Parathyroid adenoma (tissue), 2 donors: ENCODE data around the gene MCOLN2.
A peak's percentile ranks its signal among the peaks of the same experiment; 100 is the strongest.

Source experiments
- H2AFZ ChIP-seq: fragments of 300-600 bp; sonication (generic); one replicate; pipeline ENCODE4 v1.7.0; 2017; ENCODE audit warnings: antibody characterized with exemption, mild to moderate bottlenecking
- H3K27ac ChIP-seq: fragments of 300-600 bp; sonication (generic); one replicate; pipeline ENCODE4 v1.7.0; 2017
- H3K27me3 ChIP-seq: fragments of 300-600 bp; sonication (generic); one replicate; pipeline ENCODE4 v1.7.0; 2017; ENCODE audit warnings: low read length; ENCODE audit not compliant: control insufficient read depth, insufficient read depth
- H3K36me3 ChIP-seq: fragments of 300-600 bp; sonication (generic); one replicate; pipeline ENCODE4 v1.7.0; 2017; ENCODE audit warnings: low read length; ENCODE audit not compliant: control insufficient read depth, insufficient read depth
- H3K4me1 ChIP-seq: fragments of 300-600 bp; sonication (generic); one replicate; pipeline ENCODE4 v1.7.0; 2017; ENCODE audit warnings: control low read depth
- H3K4me2 ChIP-seq: fragments of 300-600 bp; sonication (generic); one replicate; pipeline ENCODE4 v1.7.0; 2017; ENCODE audit warnings: low read length
- H3K4me3 ChIP-seq: fragments of 300-600 bp; sonication (generic); one replicate; pipeline ENCODE4 v1.7.0; 2017; ENCODE audit warnings: low read depth, low read length
- H3K79me2 ChIP-seq: fragments of 300-600 bp; sonication (generic); one replicate; pipeline ENCODE4 v1.7.0; 2017; ENCODE audit warnings: control low read depth
- H3K9ac ChIP-seq: fragments of 300-600 bp; sonication (generic); one replicate; pipeline ENCODE4 v1.7.0; 2017; ENCODE audit warnings: mild to moderate bottlenecking
- H3K9me3 ChIP-seq: fragments of 300-600 bp; sonication (generic); one replicate; pipeline ENCODE4 v1.7.0; 2017; ENCODE audit warnings: low read length; ENCODE audit not compliant: control insufficient read depth
- TF ChIP-seq, protein P1 (sequence below): fragments of 300-600 bp; sonication (generic); IDR thresholded peaks from one replicate; pipeline ENCODE4 v1.7.0; 2017; ENCODE audit warnings: antibody characterized with exemption, mild to moderate bottlenecking
- donor health status: primary hyperparathyroidism.

The MCOLN2 gene

DNA sequence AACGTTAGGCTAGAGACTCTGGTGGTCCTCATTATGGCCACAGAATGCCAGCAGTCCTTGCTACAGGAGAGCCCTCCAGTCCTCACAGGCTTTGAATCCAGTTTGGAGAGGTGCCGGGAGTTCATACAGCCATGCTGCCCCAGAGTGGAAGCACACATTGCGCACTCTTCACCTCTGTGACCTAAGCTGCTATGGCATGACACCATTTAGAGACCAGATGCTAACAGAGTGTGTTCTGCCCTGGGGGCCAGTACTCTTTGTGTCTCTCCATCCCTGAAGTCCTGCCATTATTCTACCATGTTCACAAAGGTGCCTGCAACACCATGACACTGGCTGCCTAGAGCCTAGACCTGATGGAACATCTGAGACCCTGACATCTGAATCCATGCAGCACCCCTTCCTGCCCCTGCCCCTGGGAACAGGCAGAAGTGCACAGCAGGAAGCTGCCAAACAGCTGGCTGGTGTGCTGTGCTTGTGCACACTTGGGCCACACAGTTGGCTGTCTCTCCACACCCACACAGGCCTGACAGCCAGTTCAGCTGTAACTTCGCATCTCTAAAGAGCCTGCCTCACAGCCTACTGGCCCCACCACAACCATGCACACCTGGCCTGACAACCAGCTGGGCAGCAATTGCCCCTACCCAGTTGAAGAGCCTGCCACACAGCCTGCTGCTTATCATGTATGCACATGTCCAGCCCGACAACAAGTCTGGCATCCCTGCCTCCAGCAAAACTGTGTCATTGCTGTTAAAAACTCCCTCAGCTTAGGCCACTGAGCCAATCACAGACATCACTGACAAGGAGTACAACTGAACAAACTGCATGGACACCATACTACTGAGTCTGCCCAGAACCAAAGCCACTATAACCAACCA lies 49.1 kb downstream of the MCOLN2 start:
- Histone ChIP-seq H3K27me3 (no peaks in the 10 kb centered on the region), H3K9me3 (no peaks in the 10 kb centered on the region), H3K36me3 (no peaks in the 10 kb centered on the region), H3K4me2 (no peak overlapping the region), H3K79me2 (no peaks in the 10 kb centered on the region), H3K4me1 (no peaks in the 10 kb centered on the region), H3K27ac (no peak overlapping the region), H2AFZ (no peak overlapping the region), H3K9ac (no peak overlapping the region), H3K4me3 (no peak overlapping the region)
- TF ChIP-seq, protein P1, sequence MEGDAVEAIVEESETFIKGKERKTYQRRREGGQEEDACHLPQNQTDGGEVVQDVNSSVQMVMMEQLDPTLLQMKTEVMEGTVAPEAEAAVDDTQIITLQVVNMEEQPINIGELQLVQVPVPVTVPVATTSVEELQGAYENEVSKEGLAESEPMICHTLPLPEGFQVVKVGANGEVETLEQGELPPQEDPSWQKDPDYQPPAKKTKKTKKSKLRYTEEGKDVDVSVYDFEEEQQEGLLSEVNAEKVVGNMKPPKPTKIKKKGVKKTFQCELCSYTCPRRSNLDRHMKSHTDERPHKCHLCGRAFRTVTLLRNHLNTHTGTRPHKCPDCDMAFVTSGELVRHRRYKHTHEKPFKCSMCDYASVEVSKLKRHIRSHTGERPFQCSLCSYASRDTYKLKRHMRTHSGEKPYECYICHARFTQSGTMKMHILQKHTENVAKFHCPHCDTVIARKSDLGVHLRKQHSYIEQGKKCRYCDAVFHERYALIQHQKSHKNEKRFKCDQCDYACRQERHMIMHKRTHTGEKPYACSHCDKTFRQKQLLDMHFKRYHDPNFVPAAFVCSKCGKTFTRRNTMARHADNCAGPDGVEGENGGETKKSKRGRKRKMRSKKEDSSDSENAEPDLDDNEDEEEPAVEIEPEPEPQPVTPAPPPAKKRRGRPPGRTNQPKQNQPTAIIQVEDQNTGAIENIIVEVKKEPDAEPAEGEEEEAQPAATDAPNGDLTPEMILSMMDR, result no peak

DNA sequence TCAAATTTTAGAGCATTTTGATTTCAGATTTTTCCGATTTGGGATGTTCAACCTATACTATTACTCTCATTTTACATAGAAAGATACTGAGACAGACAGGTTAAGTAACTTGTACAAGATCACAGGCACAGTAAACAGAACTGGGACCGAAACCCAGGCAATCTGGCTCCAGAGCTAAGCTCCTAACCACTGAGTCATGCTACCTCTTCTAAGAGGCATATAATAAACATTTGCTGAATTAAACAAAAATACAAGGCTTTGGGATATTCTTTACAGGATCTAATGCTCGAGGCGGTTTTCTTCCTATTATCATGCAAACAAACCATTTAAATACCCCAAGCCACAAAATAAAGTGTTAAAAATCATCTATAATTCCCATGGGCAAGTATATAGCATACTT lies 50.3 kb downstream of the MCOLN2 start:
- Histone ChIP-seq H3K27ac (no peak overlapping the region), H3K4me1 (no peaks in the 10 kb centered on the region), H3K9me3 (no peaks in the 10 kb centered on the region), H3K4me3 (no peak overlapping the region), H3K4me2 (no peak overlapping the region), H3K9ac (no peak overlapping the region), H3K36me3 (no peaks in the 10 kb centered on the region), H3K27me3 (no peaks in the 10 kb centered on the region), H3K79me2 (no peaks in the 10 kb centered on the region), H2AFZ (no peak overlapping the region)
- TF ChIP-seq, protein P1, result no peak

DNA sequence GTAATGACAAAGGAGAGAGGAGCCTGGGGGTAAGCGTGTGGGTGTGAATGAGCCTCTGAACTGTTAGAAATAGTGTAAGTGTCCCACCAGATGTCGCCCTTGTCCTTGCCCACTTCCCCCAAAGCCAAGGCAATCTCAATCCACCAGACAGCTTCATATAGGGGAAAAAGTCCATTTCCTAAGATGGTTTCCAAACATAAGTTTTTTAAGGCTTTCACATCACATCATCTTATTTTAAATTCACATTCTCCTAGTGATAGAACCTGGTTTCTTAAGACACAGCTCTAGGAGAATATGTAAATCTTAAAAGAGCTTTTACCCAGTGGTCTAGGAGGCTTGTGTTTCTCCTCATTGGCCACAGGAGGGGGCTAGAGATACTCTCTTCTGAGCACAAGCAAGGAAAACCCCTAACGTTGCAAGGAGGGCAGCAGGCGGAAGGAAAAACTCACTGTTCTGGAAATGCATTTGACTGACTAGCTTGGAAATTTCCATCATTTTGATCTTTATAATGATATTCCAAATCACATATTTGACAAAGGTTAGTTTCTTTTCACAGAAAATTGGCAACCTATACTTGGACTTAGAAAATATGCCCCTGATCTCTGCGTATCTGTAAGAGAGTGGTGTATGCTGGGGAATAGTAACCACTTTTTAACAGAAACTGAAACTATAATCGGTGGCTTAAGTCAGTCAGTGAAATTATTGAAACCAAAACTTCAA lies 52.0 kb downstream of the MCOLN2 start:
- H3K9ac ChIP-seq, result no peak overlapping the region
- no peaks in the 10 kb centered on the region for H3K36me3 ChIP-seq
- no peaks in the 10 kb centered on the region for H3K79me2 ChIP-seq
- H3K27ac ChIP-seq, result no peak overlapping the region
- peak overlapping the region; percentile 67 for H3K4me3 ChIP-seq
- H2AFZ ChIP-seq, result peak overlapping the region; percentile 64
- H3K4me2 ChIP-seq, result peak overlapping the region; percentile 63
- no peaks in the 10 kb centered on the region for H3K9me3 ChIP-seq
- H3K4me1 ChIP-seq, result no peaks in the 10 kb centered on the region
- no peaks in the 10 kb centered on the region for H3K27me3 ChIP-seq
- TF ChIP-seq, protein P1, result peak; percentile 80

DNA sequence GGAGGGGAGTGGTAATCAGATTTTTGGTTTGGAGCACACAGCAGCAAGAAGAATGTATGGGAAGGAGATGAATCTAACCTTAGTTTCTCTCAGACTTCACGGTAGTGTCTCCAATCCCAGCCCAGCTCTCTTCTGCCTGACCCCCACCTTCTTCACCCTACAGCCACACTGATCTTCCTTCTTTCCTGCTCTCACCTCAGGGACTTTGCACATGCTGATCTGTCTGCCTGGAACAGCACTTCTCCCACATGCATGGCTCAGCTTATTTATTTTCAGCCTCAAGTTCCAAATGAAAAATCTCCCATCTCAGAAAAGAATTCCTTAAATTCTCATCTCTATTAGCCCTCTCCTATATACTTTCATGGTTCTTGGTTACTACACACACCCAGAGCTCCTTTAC lies 55.1 kb downstream of the MCOLN2 start:
- TF ChIP-seq, protein P1, result no peak
- no peak overlapping the region for H3K4me2 ChIP-seq

More for the DNA sequence above, 55.1 kb downstream of the MCOLN2 start:
- Histone ChIP-seq H3K27me3 (no peaks in the 10 kb centered on the region), H3K27ac (no peak overlapping the region), H2AFZ (no peak overlapping the region), H3K9me3 (no peaks in the 10 kb centered on the region), H3K4me1 (no peaks in the 10 kb centered on the region), H3K79me2 (no peaks in the 10 kb centered on the region), H3K36me3 (no peaks in the 10 kb centered on the region), H3K4me3 (no peak overlapping the region), H3K9ac (no peak overlapping the region)
